Measurements from ENCODE around the gene FGF2. TPM values are rescaled to one million over a fixed set of nuclear protein-coding genes. Genes with fewer than 3 reads are reported as not detected.

The FGF2 gene
- total RNA-seq, 1 donor from 2014 or later, result 26.1 TPM

DNA sequence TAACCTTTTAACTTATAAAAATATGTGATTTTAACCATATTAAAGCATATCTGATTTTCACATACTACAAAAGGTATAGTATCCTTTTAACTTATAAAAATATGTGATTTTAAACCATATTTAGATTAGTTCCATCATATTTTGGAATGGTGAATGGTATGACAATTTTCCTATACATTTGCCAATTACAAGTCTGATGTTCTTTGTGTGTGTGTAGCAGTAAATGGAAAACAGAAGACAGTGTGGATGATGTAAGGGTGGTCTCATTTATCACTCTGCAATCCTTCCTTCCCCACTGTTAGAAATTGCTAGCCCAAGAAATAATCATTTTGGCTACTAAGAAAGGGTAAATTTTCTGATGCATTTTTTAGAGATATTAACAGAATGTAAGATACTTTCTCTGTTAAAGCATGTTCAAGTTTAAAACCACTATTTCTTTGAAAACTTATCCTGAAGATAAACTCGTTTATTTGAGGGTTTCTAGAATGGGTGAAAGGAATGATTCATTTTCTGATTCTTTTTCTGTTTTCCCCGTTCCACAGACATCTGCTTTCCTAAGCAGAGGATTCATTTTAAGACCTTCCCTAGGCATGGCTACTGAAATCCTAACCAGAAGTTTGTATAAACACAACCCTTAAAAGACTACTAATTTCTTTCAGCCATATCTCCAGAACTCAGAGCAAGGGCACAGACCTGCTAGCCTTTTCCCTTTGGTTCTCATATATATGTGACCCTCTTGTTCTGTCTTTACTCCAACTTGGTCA, 74.8 kb downstream of the FGF2 start:
- TF ChIP-seq, protein P1, sequence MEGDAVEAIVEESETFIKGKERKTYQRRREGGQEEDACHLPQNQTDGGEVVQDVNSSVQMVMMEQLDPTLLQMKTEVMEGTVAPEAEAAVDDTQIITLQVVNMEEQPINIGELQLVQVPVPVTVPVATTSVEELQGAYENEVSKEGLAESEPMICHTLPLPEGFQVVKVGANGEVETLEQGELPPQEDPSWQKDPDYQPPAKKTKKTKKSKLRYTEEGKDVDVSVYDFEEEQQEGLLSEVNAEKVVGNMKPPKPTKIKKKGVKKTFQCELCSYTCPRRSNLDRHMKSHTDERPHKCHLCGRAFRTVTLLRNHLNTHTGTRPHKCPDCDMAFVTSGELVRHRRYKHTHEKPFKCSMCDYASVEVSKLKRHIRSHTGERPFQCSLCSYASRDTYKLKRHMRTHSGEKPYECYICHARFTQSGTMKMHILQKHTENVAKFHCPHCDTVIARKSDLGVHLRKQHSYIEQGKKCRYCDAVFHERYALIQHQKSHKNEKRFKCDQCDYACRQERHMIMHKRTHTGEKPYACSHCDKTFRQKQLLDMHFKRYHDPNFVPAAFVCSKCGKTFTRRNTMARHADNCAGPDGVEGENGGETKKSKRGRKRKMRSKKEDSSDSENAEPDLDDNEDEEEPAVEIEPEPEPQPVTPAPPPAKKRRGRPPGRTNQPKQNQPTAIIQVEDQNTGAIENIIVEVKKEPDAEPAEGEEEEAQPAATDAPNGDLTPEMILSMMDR (IDR thresholded peaks at IDR 0.05; ENCODE audit: unreplicated experiment), result no peak
- H3K4me1 Mint-ChIP-seq (ENCODE audit: unreplicated experiment), result no peaks in the 10 kb centered on the region
- H3K4me3 Mint-ChIP-seq (ENCODE audit: unreplicated experiment), result no peak overlapping the region
- H3K27me3 Mint-ChIP-seq (ENCODE audit: unreplicated experiment), result no peaks in the 10 kb centered on the region
- DNase-seq (ENCODE audit: low spot score), result no peak
- no peaks in the 10 kb centered on the region for H3K9me3 Mint-ChIP-seq (ENCODE audit: unreplicated experiment)
- no peaks in the 10 kb centered on the region for H3K36me3 Mint-ChIP-seq (ENCODE audit: low read depth, unreplicated experiment)
- no peak overlapping the region for H3K27ac Mint-ChIP-seq (ENCODE audit: unreplicated experiment)

GRCh38 chr4:122903766-122904288, 77.2 kb downstream of the FGF2 start:
- Mint-ChIP-seq H3K36me3 (ENCODE audit: low read depth, unreplicated experiment) (peaks cover 4% of the 10 kb centered on the region), H3K4me1 (ENCODE audit: unreplicated experiment) (peaks cover 4% of the 10 kb centered on the region)

GRCh38 chr4:122906859-122907305, 80.3 kb downstream of the FGF2 start:
- TF ChIP-seq, protein P1 (IDR thresholded peaks at IDR 0.05; ENCODE audit: unreplicated experiment), result no peak
- Mint-ChIP-seq H3K9me3 (ENCODE audit: unreplicated experiment) (no peaks in the 10 kb centered on the region), H3K27me3 (ENCODE audit: unreplicated experiment) (peaks cover 4% of the 10 kb centered on the region), H3K27ac (ENCODE audit: unreplicated experiment) (no peak overlapping the region), H3K36me3 (ENCODE audit: low read depth, unreplicated experiment) (peaks cover 4% of the 10 kb centered on the region), H3K4me1 (ENCODE audit: unreplicated experiment) (peaks cover 4% of the 10 kb centered on the region), H3K4me3 (ENCODE audit: unreplicated experiment) (no peak overlapping the region)
- no peak for DNase-seq (ENCODE audit: low spot score)

More at GRCh38 chr4:122903766-122904288, 77.2 kb downstream of the FGF2 start:
- Mint-ChIP-seq H3K9me3 (ENCODE audit: unreplicated experiment) (no peaks in the 10 kb centered on the region), H3K27me3 (ENCODE audit: unreplicated experiment) (no peaks in the 10 kb centered on the region), H3K27ac (ENCODE audit: unreplicated experiment) (no peak overlapping the region), H3K4me3 (ENCODE audit: unreplicated experiment) (no peak overlapping the region)
- DNase-seq (ENCODE audit: low spot score), result no peak
- TF ChIP-seq, protein P1 (IDR thresholded peaks at IDR 0.05; ENCODE audit: unreplicated experiment), result no peak

- Mint-ChIP-seq H3K9me3 (ENCODE audit: unreplicated experiment) (no peaks in the 10 kb centered on the region), H3K27me3 (ENCODE audit: unreplicated experiment) (peaks cover 4% of the 10 kb centered on the region), H3K27ac (ENCODE audit: unreplicated experiment) (no peak overlapping the region), H3K36me3 (ENCODE audit: low read depth, unreplicated experiment) (peaks cover 4% of the 10 kb centered on the region), H3K4me1 (ENCODE audit: unreplicated experiment) (peaks cover 4% of the 10 kb centered on the region), H3K4me3 (ENCODE audit: unreplicated experiment) (no peak overlapping the region)
- TF ChIP-seq, protein P1 (IDR thresholded peaks at IDR 0.05; ENCODE audit: unreplicated experiment), result no peak
- no peak for DNase-seq (ENCODE audit: low spot score)
Measured at GRCh38 chr4:122908223-122908622, 81.6 kb downstream of the FGF2 start.

DNA sequence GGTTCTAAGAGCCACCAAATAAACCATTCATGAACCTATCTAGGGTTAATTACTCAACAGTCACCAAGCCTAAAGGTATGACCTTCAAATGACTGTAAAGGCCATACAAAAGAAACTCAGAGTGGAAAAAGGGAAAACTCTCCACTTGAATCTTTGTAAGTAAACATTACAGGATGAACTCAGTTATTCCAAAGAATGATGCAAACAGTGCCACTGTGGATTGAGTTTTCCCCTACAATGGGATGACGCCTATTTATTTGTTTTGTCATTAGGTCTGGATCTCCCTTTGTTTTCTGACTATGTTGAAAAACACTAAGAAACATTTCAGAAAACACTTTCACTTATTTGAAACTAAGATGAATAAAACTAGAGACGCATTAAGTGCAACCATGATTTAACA, 83.1 kb downstream of the FGF2 start:
- TF ChIP-seq, protein P1 (IDR thresholded peaks at IDR 0.05; ENCODE audit: unreplicated experiment), result no peak
- H3K27ac Mint-ChIP-seq (ENCODE audit: unreplicated experiment), result no peak overlapping the region
- H3K4me1 Mint-ChIP-seq (ENCODE audit: unreplicated experiment), result peaks cover 4% of the 10 kb centered on the region
- no peak overlapping the region for H3K4me3 Mint-ChIP-seq (ENCODE audit: unreplicated experiment)
- DNase-seq (ENCODE audit: low spot score), result no peak
- no peaks in the 10 kb centered on the region for H3K9me3 Mint-ChIP-seq (ENCODE audit: unreplicated experiment)
- peaks cover 4% of the 10 kb centered on the region for H3K36me3 Mint-ChIP-seq (ENCODE audit: low read depth, unreplicated experiment)
- peaks cover 4% of the 10 kb centered on the region for H3K27me3 Mint-ChIP-seq (ENCODE audit: unreplicated experiment)

Measured in endothelial cell (in vitro differentiated cells).